Middle frontal gyrus (tissue), 1 donor: Measurements from ENCODE around the gene SPTLC1.
"Not testable (repeated sequence)": the region's sequence is repeated elsewhere in the genome, so short reads cannot be mapped to it uniquely, and the experiment has no call there.

Experiments used
- DNase-seq: peaks from one replicate; pipeline ENCODE4 v3.0.0-alpha.2; 2015; ENCODE audit warnings: low spot score; ENCODE audit errors: extremely low spot score

SPTLC1 gene

GRCh38 chr9:92115071-92115858, at the start of gene SPTLC1:
Gene SPTLC1, minus strand, starts transcription at chr9:92115413. Its CDS starts 43 bp downstream, at chr9:92115370.
- DNase-seq, result peak; percentile 95

- no peak for DNase-seq
These were observed 49.8 kb upstream of the SPTLC1 start for GRCh38 chr9:92164975-92165374.

- DNase-seq, result no peak
These were observed 49.3 kb upstream of the SPTLC1 start for GRCh38 chr9:92164490-92164889.

- no peak for DNase-seq
These were observed 48.1 kb upstream of the SPTLC1 start for GRCh38 chr9:92163276-92163675.

- no peak for DNase-seq
These were observed 45.6 kb upstream of the SPTLC1 start for GRCh38 chr9:92160786-92161185.

GRCh38 chr9:92159058-92159457, 43.8 kb upstream of the SPTLC1 start:
- DNase-seq, result no peak

GRCh38 chr9:92158097-92158601, 42.9 kb upstream of the SPTLC1 start:
- no peak for DNase-seq

- DNase-seq, result not testable (repeated sequence)
These were observed 40.5 kb upstream of the SPTLC1 start for GRCh38 chr9:92155736-92156135.

GRCh38 chr9:92155221-92155620, 40.0 kb upstream of the SPTLC1 start:
- DNase-seq, result no peak

- DNase-seq, result not testable (repeated sequence)
These were observed 38.5 kb upstream of the SPTLC1 start for GRCh38 chr9:92153466-92154415.

- DNase-seq, result no peak
These were observed 36.6 kb upstream of the SPTLC1 start for GRCh38 chr9:92151691-92152393.

- not testable (repeated sequence) for DNase-seq
These were observed 35.6 kb upstream of the SPTLC1 start for GRCh38 chr9:92150501-92151470.

GRCh38 chr9:92147852-92148180, 32.6 kb upstream of the SPTLC1 start:
- no peak for DNase-seq

- no peak for DNase-seq
These were observed 32.0 kb upstream of the SPTLC1 start for GRCh38 chr9:92147030-92147851.

GRCh38 chr9:92146610-92147009, 31.4 kb upstream of the SPTLC1 start:
- DNase-seq, result no peak

- DNase-seq, result not testable (repeated sequence)
These were observed 30.6 kb upstream of the SPTLC1 start for GRCh38 chr9:92145784-92146183.

GRCh38 chr9:92142329-92142728, 27.1 kb upstream of the SPTLC1 start:
- DNase-seq, result no peak

GRCh38 chr9:92141144-92142129, 26.2 kb upstream of the SPTLC1 start:
- DNase-seq, result no peak
